Measurements from ENCODE around the gene RAB3IL1.

The RAB3IL1 gene

GRCh38 chr11:61890529-61891330, 26.6 kb downstream of the RAB3IL1 start:
- Histone ChIP-seq H3K9ac (ENCODE audit: low read length in 2 of 2) (peak overlapping the region; percentile 66 to 69), H3K27ac (ENCODE audit: low read length) (peak overlapping the region; percentile 37), H3K9me3 (ENCODE audit: control insufficient read depth in 2 of 2, low read length in 2 of 2) (no peaks in the 10 kb centered on the region), H3K4me1 (ENCODE audit: control insufficient read depth, insufficient read depth, low read length) (peaks cover 36% of the 10 kb centered on the region), H3K27me3 (ENCODE audit: control insufficient read depth in 1 of 2, insufficient read depth in 2 of 2, low read length in 2 of 2) (no peaks in the 10 kb centered on the region), H3K36me3 (ENCODE audit: control insufficient read depth in 2 of 2, insufficient read depth in 2 of 2, low read length in 2 of 2) (no peaks in the 10 kb centered on the region), H3K4me3 (ENCODE audit: low read length in 2 of 2) (peak overlapping the region; percentile 70 to 84)

GRCh38 chr11:61889831-61890230, 27.5 kb downstream of the RAB3IL1 start:
- peak overlapping the region in 1 of 2 donors; percentile 28 for H3K9ac ChIP-seq (ENCODE audit: low read length in 2 of 2)
- peaks cover 36% of the 10 kb centered on the region for H3K4me1 ChIP-seq (ENCODE audit: control insufficient read depth, insufficient read depth, low read length)
- no peak overlapping the region for H3K27ac ChIP-seq (ENCODE audit: low read length)
- H3K27me3 ChIP-seq (ENCODE audit: control insufficient read depth in 1 of 2, insufficient read depth in 2 of 2, low read length in 2 of 2): no peaks in the 10 kb centered on the region
- no peaks in the 10 kb centered on the region for H3K36me3 ChIP-seq (ENCODE audit: control insufficient read depth in 2 of 2, insufficient read depth in 2 of 2, low read length in 2 of 2)
- H3K9me3 ChIP-seq (ENCODE audit: control insufficient read depth in 2 of 2, low read length in 2 of 2): no peaks in the 10 kb centered on the region
- H3K4me3 ChIP-seq (ENCODE audit: low read length in 2 of 2): no peak overlapping the region

DNA sequence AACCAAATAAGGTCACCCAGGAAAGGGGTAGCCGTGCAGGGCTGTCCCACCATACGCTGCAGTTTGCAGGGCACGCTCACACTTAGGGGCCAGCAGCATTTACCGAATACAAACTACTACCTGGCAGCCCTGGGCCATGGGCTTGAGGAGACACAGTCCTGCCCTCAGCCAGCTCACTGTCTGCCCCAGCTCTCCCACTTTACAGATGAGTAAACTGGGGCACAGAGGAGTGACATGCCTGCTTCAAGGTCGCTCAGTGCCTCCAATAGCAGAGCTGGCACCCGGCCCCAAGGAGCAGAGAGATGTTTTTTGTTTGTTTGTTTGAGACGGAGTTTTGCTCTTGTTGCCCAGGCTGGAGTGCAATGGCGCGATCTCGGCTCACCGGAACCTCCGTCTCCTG, 28.8 kb downstream of the RAB3IL1 start:
- Histone ChIP-seq H3K9ac (ENCODE audit: low read length in 2 of 2) (no peak overlapping the region), H3K27me3 (ENCODE audit: control insufficient read depth in 1 of 2, insufficient read depth in 2 of 2, low read length in 2 of 2) (no peaks in the 10 kb centered on the region), H3K9me3 (ENCODE audit: control insufficient read depth in 2 of 2, low read length in 2 of 2) (no peaks in the 10 kb centered on the region), H3K4me1 (ENCODE audit: control insufficient read depth, insufficient read depth, low read length) (peaks cover 36% of the 10 kb centered on the region), H3K36me3 (ENCODE audit: control insufficient read depth in 2 of 2, insufficient read depth in 2 of 2, low read length in 2 of 2) (no peaks in the 10 kb centered on the region), H3K27ac (ENCODE audit: low read length) (peak overlapping the region; percentile 58), H3K4me3 (ENCODE audit: low read length in 2 of 2) (no peak overlapping the region)

GRCh38 chr11:61887839-61888494, 29.4 kb downstream of the RAB3IL1 start:
- peak overlapping the region in 1 of 2 donors; percentile 2 for H3K9ac ChIP-seq (ENCODE audit: low read length in 2 of 2)
- peaks cover 36% of the 10 kb centered on the region for H3K4me1 ChIP-seq (ENCODE audit: control insufficient read depth, insufficient read depth, low read length)
- H3K27ac ChIP-seq (ENCODE audit: low read length): peak overlapping the region; percentile 58
- no peaks in the 10 kb centered on the region for H3K27me3 ChIP-seq (ENCODE audit: control insufficient read depth in 1 of 2, insufficient read depth in 2 of 2, low read length in 2 of 2)
- no peaks in the 10 kb centered on the region for H3K36me3 ChIP-seq (ENCODE audit: control insufficient read depth in 2 of 2, insufficient read depth in 2 of 2, low read length in 2 of 2)
- H3K9me3 ChIP-seq (ENCODE audit: control insufficient read depth in 2 of 2, low read length in 2 of 2): no peaks in the 10 kb centered on the region
- no peak overlapping the region for H3K4me3 ChIP-seq (ENCODE audit: low read length in 2 of 2)

DNA sequence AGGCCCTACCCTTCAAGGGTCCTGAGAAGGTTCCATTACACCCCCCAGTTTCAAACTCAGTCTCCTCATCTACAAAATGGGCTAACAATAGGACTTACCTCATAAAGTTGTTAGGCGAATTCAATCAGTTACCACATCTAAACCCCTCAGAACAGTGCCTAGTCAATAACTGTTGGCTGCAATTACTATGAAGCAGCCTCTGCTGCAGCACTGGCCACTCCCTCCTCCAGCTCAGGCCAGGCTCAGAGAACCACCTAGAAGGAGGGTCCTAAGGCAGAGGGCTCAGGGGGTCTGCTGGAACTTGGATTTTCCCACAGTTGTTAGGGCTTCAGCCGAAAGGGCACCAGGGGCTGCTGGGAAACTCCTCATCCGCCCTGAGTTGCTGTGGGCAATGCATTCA, 30.7 kb downstream of the RAB3IL1 start:
- no peak overlapping the region for H3K27ac ChIP-seq (ENCODE audit: low read length)
- H3K27me3 ChIP-seq (ENCODE audit: control insufficient read depth in 1 of 2, insufficient read depth in 2 of 2, low read length in 2 of 2): no peaks in the 10 kb centered on the region
- H3K36me3 ChIP-seq (ENCODE audit: control insufficient read depth in 2 of 2, insufficient read depth in 2 of 2, low read length in 2 of 2): no peaks in the 10 kb centered on the region
- no peak overlapping the region for H3K4me3 ChIP-seq (ENCODE audit: low read length in 2 of 2)
- H3K9ac ChIP-seq (ENCODE audit: low read length in 2 of 2): no peak overlapping the region
- no peaks in the 10 kb centered on the region for H3K9me3 ChIP-seq (ENCODE audit: control insufficient read depth in 2 of 2, low read length in 2 of 2)
- H3K4me1 ChIP-seq (ENCODE audit: control insufficient read depth, insufficient read depth, low read length): peaks cover 31% of the 10 kb centered on the region

- H3K4me3 ChIP-seq (ENCODE audit: low read length in 2 of 2): no peak overlapping the region
- peaks cover 28% of the 10 kb centered on the region for H3K4me1 ChIP-seq (ENCODE audit: control insufficient read depth, insufficient read depth, low read length)
- H3K9me3 ChIP-seq (ENCODE audit: control insufficient read depth in 2 of 2, low read length in 2 of 2): no peaks in the 10 kb centered on the region
- no peak overlapping the region for H3K9ac ChIP-seq (ENCODE audit: low read length in 2 of 2)
- no peaks in the 10 kb centered on the region for H3K36me3 ChIP-seq (ENCODE audit: control insufficient read depth in 2 of 2, insufficient read depth in 2 of 2, low read length in 2 of 2)
- no peak overlapping the region for H3K27ac ChIP-seq (ENCODE audit: low read length)
- H3K27me3 ChIP-seq (ENCODE audit: control insufficient read depth in 1 of 2, insufficient read depth in 2 of 2, low read length in 2 of 2): no peaks in the 10 kb centered on the region
Observed at GRCh38 chr11:61885784-61886580, 31.4 kb downstream of the RAB3IL1 start.

GRCh38 chr11:61885166-61885778, 32.1 kb downstream of the RAB3IL1 start:
- Histone ChIP-seq H3K9ac (ENCODE audit: low read length in 2 of 2) (no peak overlapping the region), H3K4me1 (ENCODE audit: control insufficient read depth, insufficient read depth, low read length) (peaks cover 21% of the 10 kb centered on the region), H3K36me3 (ENCODE audit: control insufficient read depth in 2 of 2, insufficient read depth in 2 of 2, low read length in 2 of 2) (no peaks in the 10 kb centered on the region), H3K4me3 (ENCODE audit: low read length in 2 of 2) (no peak overlapping the region), H3K27me3 (ENCODE audit: control insufficient read depth in 1 of 2, insufficient read depth in 2 of 2, low read length in 2 of 2) (no peaks in the 10 kb centered on the region), H3K27ac (ENCODE audit: low read length) (no peak overlapping the region), H3K9me3 (ENCODE audit: control insufficient read depth in 2 of 2, low read length in 2 of 2) (no peaks in the 10 kb centered on the region)

- no peaks in the 10 kb centered on the region for H3K36me3 ChIP-seq (ENCODE audit: control insufficient read depth in 2 of 2, insufficient read depth in 2 of 2, low read length in 2 of 2)
- no peaks in the 10 kb centered on the region for H3K27me3 ChIP-seq (ENCODE audit: control insufficient read depth in 1 of 2, insufficient read depth in 2 of 2, low read length in 2 of 2)
- H3K9me3 ChIP-seq (ENCODE audit: control insufficient read depth in 2 of 2, low read length in 2 of 2): no peaks in the 10 kb centered on the region
- H3K27ac ChIP-seq (ENCODE audit: low read length): no peak overlapping the region
- peaks cover 17% of the 10 kb centered on the region for H3K4me1 ChIP-seq (ENCODE audit: control insufficient read depth, insufficient read depth, low read length)
- no peak overlapping the region for H3K4me3 ChIP-seq (ENCODE audit: low read length in 2 of 2)
- H3K9ac ChIP-seq (ENCODE audit: low read length in 2 of 2): no peak overlapping the region
Observed at GRCh38 chr11:61883947-61884346, 33.4 kb downstream of the RAB3IL1 start.

DNA sequence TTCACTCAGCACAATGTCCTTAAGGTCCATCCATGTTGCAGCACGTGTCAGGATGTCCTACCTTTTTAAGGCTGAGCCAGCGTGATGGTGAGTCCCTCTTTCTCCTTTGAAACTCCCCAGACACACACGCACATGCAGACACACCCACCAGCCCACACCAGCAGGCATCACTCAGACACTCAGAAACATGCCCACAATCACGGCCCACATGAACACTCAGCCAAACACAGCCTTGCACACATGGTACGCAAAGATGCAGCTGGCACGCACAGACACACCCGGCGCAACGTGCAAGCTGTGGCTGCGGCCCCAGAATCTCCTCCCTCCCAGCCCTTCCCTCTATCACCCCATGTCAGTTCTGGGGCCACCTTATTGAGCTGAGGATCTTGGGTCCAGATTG, 34.0 kb downstream of the RAB3IL1 start:
- Histone ChIP-seq H3K27me3 (ENCODE audit: control insufficient read depth in 1 of 2, insufficient read depth in 2 of 2, low read length in 2 of 2) (no peaks in the 10 kb centered on the region), H3K36me3 (ENCODE audit: control insufficient read depth in 2 of 2, insufficient read depth in 2 of 2, low read length in 2 of 2) (peaks cover 0 to 3% of the 10 kb centered on the region in 2 donors), H3K4me3 (ENCODE audit: low read length in 2 of 2) (no peak overlapping the region), H3K4me1 (ENCODE audit: control insufficient read depth, insufficient read depth, low read length) (peaks cover 17% of the 10 kb centered on the region), H3K9me3 (ENCODE audit: control insufficient read depth in 2 of 2, low read length in 2 of 2) (no peaks in the 10 kb centered on the region), H3K27ac (ENCODE audit: low read length) (no peak overlapping the region), H3K9ac (ENCODE audit: low read length in 2 of 2) (no peak overlapping the region)

DNA sequence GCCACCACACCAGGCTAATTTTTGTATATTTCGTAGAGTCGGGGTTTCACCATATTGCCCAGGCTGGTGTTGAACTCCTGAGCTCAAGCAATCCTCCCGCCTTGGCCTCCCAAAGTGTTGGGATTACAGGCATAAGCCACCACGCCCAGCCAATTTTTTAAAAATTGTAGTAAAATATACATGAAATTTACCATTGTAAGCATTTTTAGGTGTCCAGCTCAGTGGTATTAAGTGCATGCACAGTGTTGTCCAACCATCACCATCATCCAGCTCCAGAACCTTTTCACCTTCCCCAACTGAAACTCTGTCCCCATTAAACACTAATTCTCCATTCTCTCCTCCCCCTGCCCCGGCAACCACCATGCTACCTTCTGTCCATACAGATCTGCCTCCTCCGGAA, 34.5 kb downstream of the RAB3IL1 start:
- no peak overlapping the region for H3K27ac ChIP-seq (ENCODE audit: low read length)
- no peaks in the 10 kb centered on the region for H3K9me3 ChIP-seq (ENCODE audit: control insufficient read depth in 2 of 2, low read length in 2 of 2)
- peaks cover 12% of the 10 kb centered on the region for H3K4me1 ChIP-seq (ENCODE audit: control insufficient read depth, insufficient read depth, low read length)
- no peak overlapping the region for H3K9ac ChIP-seq (ENCODE audit: low read length in 2 of 2)
- no peak overlapping the region for H3K4me3 ChIP-seq (ENCODE audit: low read length in 2 of 2)
- H3K36me3 ChIP-seq (ENCODE audit: control insufficient read depth in 2 of 2, insufficient read depth in 2 of 2, low read length in 2 of 2): peaks cover under 1 to 3% of the 10 kb centered on the region in 2 donors
- H3K27me3 ChIP-seq (ENCODE audit: control insufficient read depth in 1 of 2, insufficient read depth in 2 of 2, low read length in 2 of 2): no peaks in the 10 kb centered on the region

Measured in stomach smooth muscle (tissue), 2 donors.